Activated T-cell treated with anti-CD3 and anti-CD28 coated beads, Interleukin-2, amount 50 U/mL, for 72 hours (primary cell): ENCODE results near the gene CSTF3. TPM values are rescaled to one million over a fixed set of nuclear protein-coding genes. Genes with fewer than 3 reads are reported as not detected.

Source experiments
- ATAC-seq, 2 donors: fragments of 150-1000 bp; cut with Tn5 transposase; replicated peaks in 1 of 2; 2 replicates each; pipeline ENCODE4 v1.10.0; 2021; ENCODE audit warnings: moderate library complexity in 2 of 2, mild to moderate bottlenecking in 1 of 2
- DNase-seq, 2 donors: peaks; one replicate each; pipeline ENCODE4 v3.0.0; 2021 to 2022; ENCODE audit warnings: mixed read lengths in 1 of 2
- H3K27ac Mint-ChIP-seq: one replicate; pipeline ENCODE4 v1.8.0; 2022; ENCODE audit warnings: mild to moderate bottlenecking, moderate library complexity, mixed read lengths
- H3K27me3 Mint-ChIP-seq: one replicate; pipeline ENCODE4 v1.8.0; 2022; ENCODE audit warnings: low read depth, mixed read lengths
- H3K36me3 Mint-ChIP-seq, 2 donors: one replicate each; pipeline ENCODE4 v1.8.0; 2022; ENCODE audit warnings: mixed read lengths in 2 of 2, mild to moderate bottlenecking in 1 of 2; ENCODE audit not compliant: insufficient read depth in 2 of 2
- H3K4me1 Mint-ChIP-seq: one replicate; pipeline ENCODE4 v1.8.0; 2022; ENCODE audit warnings: low read depth, mixed read lengths
- H3K4me3 Mint-ChIP-seq, 2 donors: one replicate each; pipeline ENCODE4 v1.8.0; 2022; ENCODE audit warnings: mild to moderate bottlenecking in 2 of 2, mixed read lengths in 2 of 2, moderate library complexity in 2 of 2
- H3K9me3 Mint-ChIP-seq, 2 donors: one replicate each; pipeline ENCODE4 v1.8.0; 2022; ENCODE audit warnings: mixed read lengths in 2 of 2
- total RNA-seq, 2 donors: library from RNA; stranded (reverse); gene quantifications; one replicate each; pipeline ENCODE4 v1.2.3, GENCODE V29; 2022

CSTF3 gene
- total RNA-seq, 2 donors from 2014 or later: 29.9 to 32.8 TPM

DNA sequence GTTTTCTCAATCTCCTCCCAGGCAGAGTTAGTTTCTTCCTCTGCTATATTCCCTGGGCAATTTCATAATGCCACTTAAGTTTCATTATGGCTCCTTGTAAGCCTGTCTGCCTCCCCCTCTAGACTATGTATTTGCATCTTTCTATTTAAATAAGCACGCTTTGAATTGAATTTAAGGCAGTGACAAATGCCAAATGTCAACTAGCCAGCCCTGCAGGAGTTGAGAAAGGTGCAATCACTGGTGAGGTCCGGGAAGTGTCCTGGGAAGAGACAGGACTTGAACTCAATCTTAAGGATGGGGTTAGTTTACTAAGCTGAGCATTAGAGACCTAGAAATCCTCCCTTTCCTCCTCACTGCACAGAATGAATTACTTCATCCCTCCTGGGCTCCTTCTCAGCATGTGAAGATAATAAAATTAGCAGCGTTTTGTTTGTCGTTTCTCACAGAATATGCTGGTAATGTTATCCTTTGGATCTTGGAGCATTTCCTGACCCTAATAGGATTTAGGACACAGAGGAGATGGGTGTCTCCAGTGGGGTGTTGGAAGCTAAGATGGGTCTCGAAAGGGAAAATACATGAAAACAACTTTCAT, 120.3 kb downstream of the CSTF3 start:
- DNase-seq (no peak), ATAC-seq (peak; percentile 22 to 28)
- Mint-ChIP-seq H3K4me3 (peak overlapping the region; percentile 86 to 91), H3K4me1 (peaks cover 29% of the 10 kb centered on the region), H3K9me3 (no peaks in the 10 kb centered on the region), H3K27ac (no peak overlapping the region), H3K27me3 (peaks cover 2% of the 10 kb centered on the region), H3K36me3 (peaks cover 2 to 5% of the 10 kb centered on the region in 2 donors)

DNA sequence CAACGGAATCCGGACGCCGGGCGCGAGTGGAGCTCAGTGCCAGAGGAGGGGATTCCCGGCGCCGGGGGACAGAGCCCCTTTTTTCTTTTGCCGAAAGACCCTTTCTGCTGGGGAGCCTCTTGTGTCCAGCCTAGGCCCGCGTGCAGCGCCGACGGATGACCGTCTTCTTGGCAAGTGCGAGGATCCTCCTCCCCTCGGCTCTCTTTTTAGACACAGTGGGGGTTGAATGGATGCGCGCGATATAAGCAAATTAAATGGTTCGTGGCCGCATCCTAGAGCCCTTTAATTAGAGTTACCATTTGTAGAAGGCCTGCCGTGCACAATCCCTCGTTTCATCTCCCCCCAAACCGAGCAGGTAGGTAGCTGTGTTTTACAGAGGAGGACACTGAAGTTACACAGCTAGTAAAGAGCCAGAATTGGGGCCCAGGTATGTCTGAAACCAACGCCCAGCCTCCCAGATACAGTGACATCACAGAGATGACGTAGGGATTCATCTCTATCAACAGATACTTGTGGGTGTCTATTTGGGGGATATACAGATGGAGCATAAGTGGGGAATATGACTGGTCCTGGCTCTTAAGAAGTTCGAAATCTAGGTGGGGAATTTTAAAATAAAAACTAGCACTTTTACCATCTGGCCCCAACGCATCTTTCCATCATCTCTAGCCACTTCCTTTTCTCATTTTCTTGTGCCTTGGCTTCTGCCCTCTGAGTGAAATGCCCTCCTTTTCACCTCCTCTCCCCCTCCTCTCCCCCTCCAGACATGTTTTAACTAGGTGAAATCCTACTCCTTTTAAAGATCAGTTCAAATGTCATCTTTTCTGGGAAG, 121.0 kb downstream of the CSTF3 start:
- Mint-ChIP-seq H3K27me3 (peaks cover 9% of the 10 kb centered on the region), H3K4me1 (peaks cover 29% of the 10 kb centered on the region), H3K4me3 (peak overlapping the region; percentile 86 to 91), H3K27ac (peak overlapping the region; percentile 88), H3K36me3 (peaks cover 0 to 2% of the 10 kb centered on the region in 2 donors), H3K9me3 (no peaks in the 10 kb centered on the region)
- DNase-seq (peak; percentile 31 to 51), ATAC-seq (peak; percentile 54 to 55)

DNA sequence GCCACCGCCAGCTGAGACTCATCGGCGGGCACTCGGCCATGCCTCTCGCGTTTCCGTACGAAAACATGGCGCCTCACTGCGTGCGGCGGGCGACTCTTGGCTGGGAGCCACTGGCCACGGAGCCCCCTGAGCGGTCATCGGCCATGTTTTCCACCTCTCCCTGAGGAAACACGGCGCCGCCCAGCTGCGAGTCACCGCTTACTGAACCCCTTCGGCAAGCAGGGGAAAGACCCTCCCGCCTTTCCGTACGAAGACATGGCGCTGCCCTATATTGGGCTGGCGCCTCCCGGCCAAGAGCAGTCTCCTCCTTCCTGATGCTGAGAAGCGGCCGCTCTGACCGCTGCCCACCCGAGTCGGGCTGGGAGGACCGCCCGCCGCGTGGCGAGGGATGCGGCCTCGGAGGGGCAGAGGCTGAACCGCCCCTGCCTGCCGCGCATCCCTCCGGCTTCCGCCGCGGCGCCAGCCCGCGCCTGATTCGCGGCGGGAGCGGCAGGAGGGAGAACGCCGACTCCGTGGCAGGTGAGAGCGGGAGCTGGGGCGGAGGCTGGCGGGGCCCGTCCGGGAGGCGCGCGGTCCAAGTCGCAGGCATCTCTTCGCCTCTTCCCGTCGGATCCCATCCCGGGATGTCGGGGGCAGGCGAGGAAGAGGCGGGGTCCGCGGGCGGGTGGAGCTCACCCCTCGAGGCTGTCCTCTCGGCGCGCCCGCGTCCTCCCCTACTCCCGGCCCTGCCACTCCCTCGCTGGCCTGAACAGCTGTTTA, 121.8 kb downstream of the CSTF3 start, which contains the start of gene TCP11L1:
TSS of gene TCP11L1 (plus strand) at position 299 of the 759 bp plus-strand sequence. CDS start 4,202 bp downstream, outside the sequence.
- DNase-seq: peak; percentile 84 to 86
- H3K27ac Mint-ChIP-seq: peak within 1 kb of the TSS; percentile 94
- peak; percentile 80 to 81 for ATAC-seq
- peaks cover 17% of the 10 kb centered on the region for H3K27me3 Mint-ChIP-seq
- H3K4me3 Mint-ChIP-seq: peak within 1 kb of the TSS; percentile 86 to 91
- peaks cover 0 to 2% of the 10 kb centered on the region in 2 donors for H3K36me3 Mint-ChIP-seq
- peaks cover 29% of the 10 kb centered on the region for H3K4me1 Mint-ChIP-seq
- no peaks in the 10 kb centered on the region for H3K9me3 Mint-ChIP-seq

DNA sequence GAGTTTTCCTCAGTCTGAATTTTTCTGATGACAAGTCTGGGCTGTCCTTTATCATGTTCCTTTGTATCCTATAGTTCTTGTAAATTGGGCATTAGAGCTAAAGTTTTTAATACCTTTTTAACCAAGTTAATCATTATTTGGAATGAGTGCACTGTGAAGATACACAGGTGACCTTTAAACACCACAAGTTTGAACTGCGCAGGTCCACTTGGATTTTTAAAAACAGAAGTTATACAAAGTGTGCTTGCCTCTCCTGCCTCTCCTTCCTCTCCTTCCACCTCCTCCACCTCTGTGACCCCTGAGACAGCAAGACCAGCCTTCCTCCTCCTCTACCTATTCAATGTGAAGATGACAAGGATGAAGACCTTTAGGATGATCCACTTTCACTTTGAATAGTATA, 126.3 kb downstream of the CSTF3 start:
- Mint-ChIP-seq H3K4me3 (no peak overlapping the region), H3K27ac (no peak overlapping the region), H3K27me3 (peaks cover 23% of the 10 kb centered on the region), H3K4me1 (peaks cover under 1% of the 10 kb centered on the region), H3K9me3 (no peaks in the 10 kb centered on the region), H3K36me3 (peaks cover 1 to 2% of the 10 kb centered on the region in 2 donors)
- DNase-seq (no peak), ATAC-seq (no peak)

Other genes starting within 250 kb of the CSTF3 start
- 1 to 10 TPM; 1.2 to 2.4 TPM for gene DEPDC7, start 145.6 kb downstream of the CSTF3 start, total RNA-seq
- gene TCP11L1, start 121.9 kb downstream of the CSTF3 start, total RNA-seq: 10 to 100 TPM; 12.0 to 15.7 TPM
- gene HIPK3, start 95.9 kb upstream of the CSTF3 start, total RNA-seq: 10 to 100 TPM; 34.0 to 40.8 TPM
- gene KIAA1549L, start 214.6 kb upstream of the CSTF3 start, total RNA-seq: not detected